ENCODE data around the gene UACA.
"Not testable (repeated sequence)": the region's sequence is repeated elsewhere in the genome, so short reads cannot be mapped to it uniquely, and the experiment has no call there.

Gene UACA

GRCh38 chr15:70663069-70663468, 100.3 kb downstream of the UACA start:
- DNase-seq (ENCODE audit: low read depth in 2 of 2) = not testable (repeated sequence)

- DNase-seq (ENCODE audit: low read depth in 2 of 2) = no peak
These were observed 103.7 kb downstream of the UACA start for GRCh38 chr15:70659662-70660061.

- no peak for DNase-seq (ENCODE audit: low read depth in 2 of 2)
These were observed 104.7 kb downstream of the UACA start for GRCh38 chr15:70658641-70659040.

GRCh38 chr15:70653426-70653825, 109.9 kb downstream of the UACA start:
- no peak for DNase-seq (ENCODE audit: low read depth in 2 of 2)

- DNase-seq (ENCODE audit: low read depth in 2 of 2) = no peak
These were observed 111.0 kb downstream of the UACA start for GRCh38 chr15:70652341-70652740.

GRCh38 chr15:70651303-70651845, 112.0 kb downstream of the UACA start:
- DNase-seq (ENCODE audit: low read depth in 2 of 2) = no peak

GRCh38 chr15:70650567-70651302, 112.6 kb downstream of the UACA start:
- DNase-seq (ENCODE audit: low read depth in 2 of 2) = no peak

- DNase-seq (ENCODE audit: low read depth in 2 of 2) = no peak
These were observed 116.0 kb downstream of the UACA start for GRCh38 chr15:70647396-70647795.

GRCh38 chr15:70646169-70646568, 117.2 kb downstream of the UACA start:
- no peak for DNase-seq (ENCODE audit: low read depth in 2 of 2)

- DNase-seq (ENCODE audit: low read depth in 2 of 2) = no peak
These were observed 119.6 kb downstream of the UACA start for GRCh38 chr15:70643783-70644125.

- DNase-seq (ENCODE audit: low read depth in 2 of 2) = no peak
These were observed 120.1 kb downstream of the UACA start for GRCh38 chr15:70643106-70643782.

GRCh38 chr15:70636540-70637165, 126.7 kb downstream of the UACA start:
- no peak for DNase-seq (ENCODE audit: low read depth in 2 of 2)

GRCh38 chr15:70635895-70636294, 127.5 kb downstream of the UACA start:
- DNase-seq (ENCODE audit: low read depth in 2 of 2) = no peak

- DNase-seq (ENCODE audit: low read depth in 2 of 2) = no peak
These were observed 129.4 kb downstream of the UACA start for GRCh38 chr15:70633991-70634390.

- DNase-seq (ENCODE audit: low read depth in 2 of 2) = no peak
These were observed 130.1 kb downstream of the UACA start for GRCh38 chr15:70633103-70633831.

- DNase-seq (ENCODE audit: low read depth in 2 of 2) = no peak
These were observed 130.8 kb downstream of the UACA start for GRCh38 chr15:70632491-70633102.

GRCh38 chr15:70632079-70632478, 131.3 kb downstream of the UACA start:
- DNase-seq (ENCODE audit: low read depth in 2 of 2) = no peak

- no peak for DNase-seq (ENCODE audit: low read depth in 2 of 2)
These were observed 133.6 kb downstream of the UACA start for GRCh38 chr15:70629735-70630273.

- DNase-seq (ENCODE audit: low read depth in 2 of 2) = no peak
These were observed 134.8 kb downstream of the UACA start for GRCh38 chr15:70628549-70628896.

GRCh38 chr15:70627734-70628548, 135.4 kb downstream of the UACA start:
- no peak for DNase-seq (ENCODE audit: low read depth in 2 of 2)

GRCh38 chr15:70627322-70627721, 136.0 kb downstream of the UACA start:
- DNase-seq (ENCODE audit: low read depth in 2 of 2) = no peak

Data from stimulated activated CD8-positive, alpha-beta memory T cell treated with anti-CD3 and anti-CD28 coated beads, Interleukin-7, amount 100 ng/mL, for 4 hours (primary cell).